Heart right ventricle (tissue), 16 donors: ENCODE results near the gene TRIM46. TPM values are rescaled to one million over a fixed set of nuclear protein-coding genes. Genes with fewer than 3 reads are reported as not detected.
"Not testable (repeated sequence)": the region's sequence is repeated elsewhere in the genome, so short reads cannot be mapped to it uniquely, and the experiment has no call there.

Experiments
- ATAC-seq, 8 donors: fragments of 200-7000 bp; cut with Tn5 transposase; one replicate each; pipeline ENCODE4 v1.9.1; 2020; ENCODE audit warnings: mild to moderate bottlenecking in 8 of 8, moderate library complexity in 8 of 8, moderate number of reproducible peaks in 1 of 8
- DNase-seq, 2 donors: peaks; one replicate each; pipeline ENCODE4 v3.0.0-alpha.2; 2020
- H3K27ac ChIP-seq, 10 donors: fragments of 200-600 bp; sonication (generic) in 2 of 10; one replicate each; pipeline versions ENCODE4 v1.5.0 to v1.8.0; 2020 to 2022; ENCODE audit warnings: mild to moderate bottlenecking in 3 of 10
- H3K27me3 ChIP-seq, 7 donors: fragments of 200-600 bp; one replicate each; pipeline ENCODE4 v1.8.0; 2021 to 2022; ENCODE audit warnings: mild to moderate bottlenecking in 2 of 7
- H3K36me3 ChIP-seq, 9 donors: fragments of 200-600 bp; sonication (generic) in 1 of 9; one replicate each; pipeline versions ENCODE4 v1.5.0 to v1.8.0; 2020 to 2022; ENCODE audit warnings: mild to moderate bottlenecking in 2 of 9
- H3K4me1 ChIP-seq, 9 donors: fragments of 200-600 bp; sonication (generic) in 1 of 9; one replicate each; pipeline versions ENCODE4 v1.5.0 to v1.8.0; 2020 to 2022; ENCODE audit warnings: mild to moderate bottlenecking in 4 of 9
- H3K4me3 ChIP-seq, 10 donors: fragments of 200-600 bp; sonication (generic) in 2 of 10; one replicate each; pipeline versions ENCODE4 v1.5.0 to v1.8.0; 2020 to 2022; ENCODE audit warnings: mild to moderate bottlenecking in 7 of 10, moderate library complexity in 2 of 10
- H3K9me3 ChIP-seq, 11 donors: fragments of 200-600 bp in 10 of 11; sonication (generic) in 2 of 11; one replicate each; pipeline versions ENCODE4 v1.5.0 to v1.8.0; 2013 to 2022; ENCODE audit warnings: mild to moderate bottlenecking in 2 of 11, control low read depth in 1 of 11, moderate library complexity in 1 of 11
- WGBS, 2 donors: extraction: QIAGEN DNeasy Blood & Tissue Kit; methylation state at CpG; one replicate each; pipeline ENCODE4 v1.1.7; 2013; ENCODE audit warnings: inconsistent platforms in 1 of 2; 5-methylcytosine and 5-hydroxymethylcytosine counted together
- intact Hi-C, 10 donors: fragments of 100-400 bp; cut with DNase I; formaldehyde crosslinking; loops; one replicate each; pipeline versions ENCODE4 v1.11.1 to v1.14.2; 2022
- polyA plus RNA-seq, 2 donors: library from polyadenylated mRNA; stranded (reverse); fragments of 200-250 nt; gene quantifications; one replicate each; pipeline ENCODE4 v1.2.3, GENCODE V29; 2013
- total RNA-seq, 10 donors: library from RNA; stranded (reverse); fragmentation: NEBNext Ultra II Directional in 3 of 10; extraction: Animal tissue kit (Norgen Biotek cat#: 25700) in 3 of 10; gene quantifications; one replicate each; pipeline versions ENCODE4 v1.2.1 to v1.2.4, GENCODE V29; 2021 to 2023
- TF ChIP-seq, protein P1 (sequence below), 9 donors: fragments of 200-600 bp; sonication (generic) in 2 of 9; IDR thresholded peaks; one replicate each; pipeline versions ENCODE4 v1.5.0 to v1.8.0; 2021 to 2022; ENCODE audit warnings: antibody characterized with exemption in 9 of 9, mild to moderate bottlenecking in 5 of 9, moderate library complexity in 1 of 9
- donor health status: Arrhythmogenic right ventricular cardiomyopathy.
- donor health status: ischemic (EF 13 %, LVEDD 7.1; RV severe dilation, severe dysfunction).
- donor health status: healthy with polysubstance abuse.
- donor health status: DM: no; HTN: yes; CAD: no.
- donor health status: DM: no; HTN: no; CAD: no.
- donor health status: ischemic (EF 25% LVEDD 6.9; RV normal size, moderate dysfunction).
- donor health status: ischemic (EF 25% LVEDD 5.7; RV mildly dilated, moderate dysfunction).
- donor health status: healthy.
- donor health status: DM: yes; HTN: yes; CAD: no.
- donor health status: Ischemic cardiomyopathy.
- donor health status: ischemic (EF 35%, LVEDD 5.7; RV mildly dilated, moderate dysfunction).
- donor health status: nonischemic (EF 11% LVEDD 7.7; RV severe dilation, severe dysfunction).
- donor health status: DM: yes; HTN: yes; CAD: no.
- donor health status: PGD.
- donor health status: ischemic (EF 29% LVEDD 5.4; RV normal size, mild dysfunction).
- donor health status: nonischemic (EF 23%, LVEDD 6.1; RV moderate dilation, normal function).

Gene TRIM46
- total and polyA plus RNA-seq, 12 donors: 0.04 to 0.35 (median 0.09) TPM; not detected in 8

DNA sequence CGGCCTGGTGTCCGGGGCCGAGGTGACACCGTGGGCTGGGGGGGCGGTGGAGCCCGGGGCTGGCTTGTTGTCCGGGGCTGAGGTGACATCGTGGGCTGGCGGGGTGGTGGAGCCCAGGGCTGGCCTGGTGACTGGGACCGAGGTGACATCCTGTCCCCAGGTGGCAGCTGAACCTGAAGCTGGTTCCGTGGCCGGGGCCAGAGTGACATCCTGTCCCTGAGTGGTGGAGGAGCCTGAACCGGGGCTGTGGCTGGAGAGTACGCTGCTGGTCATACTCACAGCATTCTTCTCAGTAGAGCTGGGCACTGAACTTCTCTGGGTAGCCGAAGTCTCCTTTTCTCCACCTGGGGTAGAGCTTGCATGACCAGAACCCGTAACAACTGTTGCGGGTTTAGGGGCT is 18.3 kb downstream of the TRIM46 start:
- Histone ChIP-seq H3K9me3 (no peaks in the 10 kb centered on the region), H3K36me3 (peaks cover 0 to 4% (median 0%) of the 10 kb centered on the region in 9 donors), H3K4me3 (no peak overlapping the region), H3K27me3 (no peaks in the 10 kb centered on the region), H3K4me1 (peaks cover 6 to 40% (median 29%) of the 10 kb centered on the region in 9 donors), H3K27ac (peak overlapping the region in 4 of 10 donors; percentile 85 to 90 (median 88))
- 91 to 95% methylated on average over 15 to 17 of the region's 17 CpGs for WGBS, 2 donors
- TF ChIP-seq, protein P1, sequence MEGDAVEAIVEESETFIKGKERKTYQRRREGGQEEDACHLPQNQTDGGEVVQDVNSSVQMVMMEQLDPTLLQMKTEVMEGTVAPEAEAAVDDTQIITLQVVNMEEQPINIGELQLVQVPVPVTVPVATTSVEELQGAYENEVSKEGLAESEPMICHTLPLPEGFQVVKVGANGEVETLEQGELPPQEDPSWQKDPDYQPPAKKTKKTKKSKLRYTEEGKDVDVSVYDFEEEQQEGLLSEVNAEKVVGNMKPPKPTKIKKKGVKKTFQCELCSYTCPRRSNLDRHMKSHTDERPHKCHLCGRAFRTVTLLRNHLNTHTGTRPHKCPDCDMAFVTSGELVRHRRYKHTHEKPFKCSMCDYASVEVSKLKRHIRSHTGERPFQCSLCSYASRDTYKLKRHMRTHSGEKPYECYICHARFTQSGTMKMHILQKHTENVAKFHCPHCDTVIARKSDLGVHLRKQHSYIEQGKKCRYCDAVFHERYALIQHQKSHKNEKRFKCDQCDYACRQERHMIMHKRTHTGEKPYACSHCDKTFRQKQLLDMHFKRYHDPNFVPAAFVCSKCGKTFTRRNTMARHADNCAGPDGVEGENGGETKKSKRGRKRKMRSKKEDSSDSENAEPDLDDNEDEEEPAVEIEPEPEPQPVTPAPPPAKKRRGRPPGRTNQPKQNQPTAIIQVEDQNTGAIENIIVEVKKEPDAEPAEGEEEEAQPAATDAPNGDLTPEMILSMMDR (IDR thresholded peaks at IDR 0.05): no peak
- no peak for DNase-seq
- no peak for ATAC-seq
- intact Hi-C loops: no loop called here

DNA sequence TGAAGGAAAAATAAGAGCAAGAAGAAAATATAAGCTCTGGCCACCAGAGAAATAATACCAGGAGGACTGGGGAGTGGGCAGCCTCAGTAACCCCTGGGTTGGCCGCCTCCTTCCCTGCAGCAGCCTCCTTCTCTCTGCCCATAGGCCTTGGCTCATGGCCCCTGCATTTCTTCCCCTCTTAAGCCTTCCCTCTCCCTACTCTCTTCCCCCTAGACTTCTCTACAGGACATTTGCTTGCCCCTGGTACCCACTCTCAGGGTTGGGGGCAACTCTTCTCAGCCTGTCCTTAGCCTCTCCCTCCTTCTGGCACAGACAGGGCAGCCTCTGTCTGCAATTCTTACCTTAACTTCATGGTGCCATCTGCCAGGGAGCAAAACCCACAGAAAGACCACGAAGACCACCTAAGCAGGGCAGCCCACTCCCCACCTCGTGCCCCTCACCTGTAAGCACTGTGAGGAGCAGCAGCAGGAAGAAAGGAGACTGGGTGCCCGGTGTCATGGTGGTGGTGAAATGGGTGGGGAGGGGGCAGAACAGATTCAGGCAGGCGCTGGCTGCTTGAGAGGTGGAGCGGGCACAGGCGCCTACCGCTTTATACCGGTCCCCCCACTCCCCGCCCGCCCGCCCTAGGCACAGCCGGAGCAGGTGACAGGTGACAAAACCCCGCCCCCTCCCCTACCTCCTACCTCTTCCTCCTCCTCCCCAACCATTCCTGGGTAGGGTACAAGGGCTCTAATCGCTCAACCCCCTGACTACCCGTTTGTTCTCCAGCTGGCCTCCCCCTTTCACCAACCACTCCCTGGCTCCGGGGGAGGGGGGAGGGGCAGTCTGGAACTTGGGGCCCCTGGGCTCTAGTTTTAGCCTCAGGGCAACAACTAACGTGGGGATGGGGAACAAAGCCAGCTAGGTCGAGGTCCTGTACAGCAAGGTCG is 19.0 kb downstream of the TRIM46 start:
- Histone ChIP-seq H3K4me1 (peaks cover 6 to 40% (median 29%) of the 10 kb centered on the region in 9 donors), H3K27me3 (no peaks in the 10 kb centered on the region), H3K36me3 (peaks cover 0 to 10% (median 0%) of the 10 kb centered on the region in 9 donors), H3K27ac (peak overlapping the region; percentile 66 to 91 (median 86)), H3K4me3 (peak overlapping the region in 9 of 10 donors; percentile 37 to 77 (median 60)), H3K9me3 (no peaks in the 10 kb centered on the region)
- no peak for DNase-seq
- intact Hi-C loops: no loop called here
- 51 to 59% methylated on average over 20 of the region's 20 CpGs for WGBS, 2 donors
- peak in 5 of 8 donors; percentile 1 to 4 (median 2) for ATAC-seq
- TF ChIP-seq, protein P1 (IDR thresholded peaks at IDR 0.05): no peak

DNA sequence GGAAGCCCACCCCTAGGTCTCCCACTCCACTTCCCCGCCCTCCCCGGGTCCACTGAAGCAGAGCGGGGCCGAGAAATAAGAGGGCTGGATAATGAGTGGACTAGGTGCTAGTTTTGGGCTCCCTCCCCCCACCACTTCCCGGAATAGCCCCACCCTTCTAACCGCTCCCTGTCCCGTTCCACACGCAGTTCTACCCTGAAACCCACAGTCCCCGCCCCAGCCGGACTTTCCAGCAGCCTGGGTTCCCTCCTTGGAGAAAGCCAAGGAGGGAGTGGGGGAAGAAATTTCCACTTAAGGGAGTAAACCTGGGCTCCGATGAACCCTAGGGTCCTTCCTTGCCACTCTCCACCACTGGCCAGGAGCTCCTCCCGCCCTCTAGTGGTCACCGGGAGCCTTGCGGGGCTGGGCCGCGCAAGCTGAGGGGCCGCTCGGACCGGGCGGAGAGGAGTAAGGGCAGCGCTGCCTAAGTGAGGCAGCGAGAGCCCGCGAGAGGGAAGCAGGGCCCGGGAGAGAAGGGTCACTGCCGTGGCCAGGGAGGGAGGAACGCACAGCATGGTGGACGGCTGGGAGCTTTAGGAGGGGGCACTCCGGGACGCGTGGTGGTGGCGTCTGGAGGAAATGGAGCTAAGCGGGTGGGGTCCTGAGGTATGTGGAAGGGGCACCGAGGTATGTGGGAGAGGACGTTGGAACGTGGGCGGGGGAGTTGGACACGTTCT is 19.8 kb downstream of the TRIM46 start:
- Histone ChIP-seq H3K4me1 (peaks cover 6 to 40% (median 29%) of the 10 kb centered on the region in 9 donors), H3K27me3 (no peaks in the 10 kb centered on the region), H3K27ac (peak overlapping the region; percentile 66 to 91 (median 86)), H3K36me3 (peaks cover 0 to 16% (median 0%) of the 10 kb centered on the region in 9 donors), H3K9me3 (no peaks in the 10 kb centered on the region), H3K4me3 (peak overlapping the region in 9 of 10 donors; percentile 37 to 77 (median 60))
- peak; percentile 84 to 93 (median 88) for ATAC-seq
- TF ChIP-seq, protein P1 (IDR thresholded peaks at IDR 0.05): peak; percentile 94 to 99 (median 98)
- intact Hi-C loops: no loop called here
- peak; percentile 87 to 90 for DNase-seq
- WGBS, 2 donors: 1% methylated on average over 38 of the region's 38 CpGs

DNA sequence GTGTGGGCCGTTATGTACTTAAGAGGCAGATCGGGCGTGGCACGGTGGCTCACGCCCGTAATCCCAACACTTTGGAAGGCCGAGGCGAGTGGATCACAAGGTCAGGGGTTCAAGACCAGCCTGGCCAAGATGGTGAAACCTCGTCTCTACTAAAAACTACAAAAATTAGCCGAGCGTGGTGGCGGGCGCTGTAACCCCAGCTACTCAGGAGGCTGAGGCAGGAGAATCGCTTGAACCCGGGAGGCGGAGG is 20.3 kb downstream of the TRIM46 start:
- intact Hi-C loops, DNase-seq, ATAC-seq, H3K9me3 ChIP-seq, H3K27me3 ChIP-seq: not testable (repeated sequence)
- Histone ChIP-seq H3K36me3 (peaks cover 0 to 18% (median 0%) of the 10 kb centered on the region in 9 donors), H3K27ac (peak overlapping the region; percentile 66 to 91 (median 86)), H3K4me3 (peak overlapping the region in 9 of 10 donors; percentile 37 to 77 (median 60)), H3K4me1 (peaks cover 6 to 40% (median 29%) of the 10 kb centered on the region in 9 donors)
- WGBS, 2 donors: 10 to 11% methylated on average over 16 of the region's 16 CpGs
